ENCODE measurements around the gene KLHDC9.
"Not testable (repeated sequence)": the region's sequence is repeated elsewhere in the genome, so short reads cannot be mapped to it uniquely, and the experiment has no call there.

Gene KLHDC9

GRCh38 chr1:161096530-161096929 is 1.6 kb upstream of the KLHDC9 start:
- DNase-seq (ENCODE audit: low spot score): no peak

GRCh38 chr1:161099090-161099802 is 1.1 kb downstream of the KLHDC9 start:
- no peak for DNase-seq (ENCODE audit: low spot score)

- no peak for DNase-seq (ENCODE audit: low spot score)
Observed at GRCh38 chr1:161100556-161100955, 2.4 kb downstream of the KLHDC9 start.

GRCh38 chr1:161106431-161106830 is 8.3 kb downstream of the KLHDC9 start:
- no peak for DNase-seq (ENCODE audit: low spot score)

GRCh38 chr1:161111117-161111516 is 13.0 kb downstream of the KLHDC9 start:
- no peak for DNase-seq (ENCODE audit: low spot score)

- no peak for DNase-seq (ENCODE audit: low spot score)
Observed at GRCh38 chr1:161111527-161111926, 13.4 kb downstream of the KLHDC9 start.

- no peak for DNase-seq (ENCODE audit: low spot score)
Observed at GRCh38 chr1:161113915-161114314, 15.8 kb downstream of the KLHDC9 start.

- no peak for DNase-seq (ENCODE audit: low spot score)
Observed at GRCh38 chr1:161114556-161114955, 16.4 kb downstream of the KLHDC9 start.

- no peak for DNase-seq (ENCODE audit: low spot score)
Observed at GRCh38 chr1:161115132-161115711, 17.1 kb downstream of the KLHDC9 start.

GRCh38 chr1:161115961-161116360 is 17.8 kb downstream of the KLHDC9 start:
- not testable (repeated sequence) for DNase-seq (ENCODE audit: low spot score)

GRCh38 chr1:161117759-161118581 is 19.8 kb downstream of the KLHDC9 start, which contains the start of the genes NIT1 and PFDN2:
NIT1 (plus strand) TSS chr1:161118105; CDS start chr1:161118177, 72 bp downstream.
PFDN2 (minus strand) TSS chr1:161118037; CDS start chr1:161118026, 11 bp downstream.
- DNase-seq (ENCODE audit: low spot score): peak; percentile 89

GRCh38 chr1:161119092-161119903 is 21.1 kb downstream of the KLHDC9 start:
- DNase-seq (ENCODE audit: low spot score): peak; percentile 63

GRCh38 chr1:161121042-161121650 is 23.0 kb downstream of the KLHDC9 start:
- no peak for DNase-seq (ENCODE audit: low spot score)

GRCh38 chr1:161121834-161122233 is 23.7 kb downstream of the KLHDC9 start:
- no peak for DNase-seq (ENCODE audit: low spot score)

- no peak for DNase-seq (ENCODE audit: low spot score)
Observed at GRCh38 chr1:161122967-161123366, 24.8 kb downstream of the KLHDC9 start.

- no peak for DNase-seq (ENCODE audit: low spot score)
Observed at GRCh38 chr1:161127649-161128048, 29.5 kb downstream of the KLHDC9 start.

- no peak for DNase-seq (ENCODE audit: low spot score)
Observed at GRCh38 chr1:161128591-161129420, 30.6 kb downstream of the KLHDC9 start.

GRCh38 chr1:161130266-161130665 is 32.1 kb downstream of the KLHDC9 start:
- no peak for DNase-seq (ENCODE audit: low spot score)

- DNase-seq (ENCODE audit: low spot score): no peak
Observed at GRCh38 chr1:161131523-161132409, 33.6 kb downstream of the KLHDC9 start.
